ENCODE results near the gene NAPA.

Gene NAPA

GRCh38 chr19:47507924-47508553 lies 6.8 kb downstream of the NAPA start:
- no peak for TF ChIP-seq CTCF (IDR thresholded peaks at IDR 0.05; ENCODE audit: low read depth, low read length)
- H3K4me3 ChIP-seq (ENCODE audit: low read depth, low read length): no peak overlapping the region

DNA sequence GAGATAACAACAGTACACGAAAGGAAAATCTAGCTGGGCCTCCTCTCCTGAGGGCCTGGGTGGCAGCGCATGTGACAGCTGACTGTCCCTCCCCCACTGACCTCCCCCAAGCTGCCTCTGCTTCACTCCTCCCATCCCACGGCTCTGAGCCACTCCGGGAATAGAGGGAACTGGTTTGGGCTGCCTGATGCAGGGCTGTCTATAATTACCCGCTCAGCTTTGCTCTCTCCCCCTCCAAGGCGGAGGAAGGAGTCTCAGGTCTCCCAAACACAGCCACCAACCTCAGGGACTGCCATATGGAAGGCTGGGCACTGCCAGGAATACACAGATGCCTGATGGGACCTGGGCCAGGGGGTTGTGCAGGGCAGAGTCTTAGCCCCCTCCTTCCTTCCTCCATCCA lies 7.9 kb downstream of the NAPA start:
- TF ChIP-seq CTCF (IDR thresholded peaks at IDR 0.05; ENCODE audit: low read depth, low read length): no peak
- H3K4me3 ChIP-seq (ENCODE audit: low read depth, low read length): no peak overlapping the region

GRCh38 chr19:47506459-47506858 lies 8.4 kb downstream of the NAPA start:
- no peak for TF ChIP-seq CTCF (IDR thresholded peaks at IDR 0.05; ENCODE audit: low read depth, low read length)
- H3K4me3 ChIP-seq (ENCODE audit: low read depth, low read length): no peak overlapping the region

DNA sequence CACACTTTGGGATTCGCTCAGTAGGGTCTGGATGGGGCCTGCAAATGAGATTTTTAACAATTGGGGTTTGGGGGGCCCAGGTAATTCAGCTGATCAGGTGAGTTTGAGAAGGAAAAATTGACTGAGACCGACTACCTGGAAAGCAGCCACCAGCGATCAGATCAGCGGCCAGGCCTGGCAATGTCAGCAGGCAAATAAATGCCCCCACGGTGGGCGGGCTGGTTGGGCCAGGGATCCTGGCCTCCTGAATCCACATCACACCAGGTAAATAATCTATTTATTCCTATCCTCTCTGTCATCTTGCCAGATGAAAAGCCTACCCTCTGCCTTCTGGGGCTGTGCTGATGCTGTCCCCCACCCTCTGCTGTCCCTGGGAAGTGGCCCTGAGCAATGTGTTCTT lies 9.4 kb downstream of the NAPA start:
- H3K4me3 ChIP-seq (ENCODE audit: low read depth, low read length): no peak overlapping the region

DNA sequence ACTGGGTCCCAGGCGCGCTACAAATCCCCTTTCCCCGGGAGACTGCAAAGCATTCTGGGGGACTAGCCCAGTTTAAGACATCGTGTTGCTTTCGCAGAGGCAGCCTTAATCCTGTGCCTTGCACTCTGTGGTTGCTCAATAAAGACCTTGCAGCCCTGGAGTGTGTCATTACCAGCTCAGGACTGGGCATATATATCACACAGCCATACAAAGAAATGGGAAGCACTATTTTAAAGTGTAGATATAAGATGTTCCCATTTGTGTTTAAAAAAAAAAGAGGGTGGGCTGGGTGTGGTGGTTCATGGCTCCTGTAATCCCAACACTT lies 11.1 kb downstream of the NAPA start:
- H3K4me3 ChIP-seq (ENCODE audit: low read depth, low read length): no peak overlapping the region
- no peak for TF ChIP-seq CTCF (IDR thresholded peaks at IDR 0.05; ENCODE audit: low read depth, low read length)

More for the DNA sequence above, 9.4 kb downstream of the NAPA start:
- TF ChIP-seq CTCF (IDR thresholded peaks at IDR 0.05; ENCODE audit: low read depth, low read length): no peak

- TF ChIP-seq CTCF (IDR thresholded peaks at IDR 0.05; ENCODE audit: low read depth, low read length): no peak
These were observed 11.6 kb downstream of the NAPA start for GRCh38 chr19:47503130-47503825.

More at GRCh38 chr19:47503130-47503825, 11.6 kb downstream of the NAPA start:
- H3K4me3 ChIP-seq (ENCODE audit: low read depth, low read length): no peak overlapping the region

Measured in WI38 (cell line).